Activated gamma-delta T cell treated with anti-CD3 and anti-CD28 coated beads, Interleukin-2, amount 50 U/mL, for 16 hours (primary cell): ENCODE measurements around the gene SLC6A6.
A peak's percentile ranks its signal among the peaks of the same experiment; 100 is the strongest.

Experiments used
- DNase-seq: peaks from one replicate; pipeline ENCODE4 v3.0.0-alpha.2; 2020; ENCODE audit warnings: low read depth

SLC6A6 gene

DNA sequence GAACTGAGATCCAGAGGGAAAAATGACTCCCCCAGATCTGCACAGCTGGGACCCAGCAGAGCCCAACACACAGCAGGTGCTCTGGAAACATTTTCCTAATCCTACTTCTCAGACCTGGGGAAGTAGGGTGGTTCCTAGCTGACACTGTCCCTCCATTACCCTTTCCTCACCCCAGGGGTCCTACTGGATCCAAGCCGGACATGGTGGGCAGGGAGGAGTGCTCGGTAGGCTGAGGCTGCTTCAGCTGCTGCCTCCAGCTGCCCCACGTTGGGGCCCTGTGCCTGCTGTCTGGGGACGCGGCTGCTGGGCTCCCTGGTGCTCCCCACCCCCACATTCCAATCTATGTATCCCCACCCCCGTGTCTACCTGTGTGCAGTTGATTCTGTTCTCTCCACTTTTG is 29.8 kb upstream of the SLC6A6 start:
- no peak for DNase-seq

DNA sequence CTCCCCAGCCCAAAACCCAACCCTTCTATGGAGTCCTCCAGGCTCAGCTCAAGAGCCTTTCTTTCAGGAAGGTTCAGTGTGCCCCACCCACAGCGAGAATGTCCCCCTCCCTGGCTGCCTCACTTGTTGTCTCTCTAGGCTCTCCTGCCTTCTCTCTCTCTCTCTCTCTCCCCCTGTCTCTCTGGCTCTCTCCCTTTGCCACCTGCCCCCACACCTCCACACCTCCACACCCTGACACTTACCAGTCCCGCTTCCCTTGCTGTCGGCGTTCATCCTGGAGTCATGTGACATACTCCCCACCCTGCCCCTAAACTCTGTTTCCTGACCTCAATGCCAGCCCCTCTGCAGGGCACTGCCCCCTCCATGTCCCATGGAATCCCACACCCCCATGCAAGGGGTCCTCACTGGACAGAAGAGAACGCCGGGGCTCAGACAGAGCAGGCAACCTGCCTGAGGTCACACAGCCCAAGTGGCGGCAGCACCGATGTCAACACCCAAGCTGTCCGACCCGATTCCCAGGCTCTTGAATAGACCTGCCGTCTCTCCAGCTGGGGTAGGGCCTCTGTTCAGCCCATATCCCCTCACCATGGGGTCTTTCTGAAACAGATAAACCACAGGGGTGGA is 28.5 kb upstream of the SLC6A6 start:
- no peak for DNase-seq

GRCh38 chr3:14374444-14374883 is 27.9 kb upstream of the SLC6A6 start:
- DNase-seq = no peak

DNA sequence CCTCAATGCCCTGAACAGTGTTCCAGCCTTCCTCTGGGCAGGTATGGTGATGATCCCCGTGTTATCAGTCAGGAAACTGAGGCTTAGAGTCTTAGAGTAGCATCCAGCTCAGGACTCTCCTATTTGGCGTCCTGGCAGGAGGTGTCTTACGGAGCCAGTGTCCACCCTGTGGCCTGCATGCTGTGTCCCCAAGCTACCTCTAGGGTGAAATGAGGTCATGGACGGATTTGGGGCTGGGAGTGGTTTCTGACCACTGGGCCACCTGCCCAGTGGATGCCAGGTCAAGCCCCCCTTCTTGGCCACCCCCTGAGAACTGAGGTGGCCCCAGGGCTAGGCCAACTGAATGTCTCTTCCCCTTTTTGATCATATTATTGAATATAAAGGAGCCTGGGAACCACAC is 27.2 kb upstream of the SLC6A6 start:
- no peak for DNase-seq

GRCh38 chr3:14376348-14377043 is 25.9 kb upstream of the SLC6A6 start:
- no peak for DNase-seq

- no peak for DNase-seq
Observed at GRCh38 chr3:14377044-14377837, 25.2 kb upstream of the SLC6A6 start.

DNA sequence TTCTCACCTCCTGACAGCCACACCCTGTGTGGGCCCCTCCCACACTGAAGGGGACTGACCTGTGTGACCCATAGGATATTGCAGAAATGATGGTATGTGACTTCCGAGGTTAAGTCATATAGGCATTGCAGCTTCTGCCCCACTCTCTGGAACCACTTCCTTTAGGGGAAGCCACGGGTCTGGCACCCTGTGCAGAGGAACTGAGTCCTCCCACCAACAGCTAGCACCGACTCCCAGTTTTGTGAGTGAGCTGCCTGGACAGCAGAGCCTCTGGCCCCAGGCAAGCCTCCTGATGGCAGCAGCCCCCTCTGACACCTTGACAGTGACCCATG is 24.6 kb upstream of the SLC6A6 start:
- peak; percentile 30 for DNase-seq

DNA sequence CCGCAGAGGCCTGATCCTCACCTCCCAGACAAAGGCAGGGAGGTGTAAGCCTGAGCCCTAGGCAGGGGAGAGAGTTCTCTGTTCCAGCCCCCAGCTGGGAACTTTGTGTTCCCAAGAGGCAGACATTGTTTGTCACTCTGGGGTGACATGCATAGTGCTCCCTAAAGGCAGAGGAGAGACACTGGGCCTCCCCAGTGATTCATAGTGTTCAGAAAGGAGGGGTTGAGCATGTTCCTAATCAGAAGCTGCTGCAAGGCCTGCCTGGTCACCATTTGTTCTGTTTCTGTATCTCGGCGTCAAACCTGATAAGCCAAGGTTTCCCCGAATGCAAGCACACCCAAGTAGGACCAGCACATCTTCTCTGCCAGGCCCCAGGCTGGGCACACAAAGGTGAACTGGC is 24.0 kb upstream of the SLC6A6 start:
- DNase-seq = no peak

- no peak for DNase-seq
Observed at GRCh38 chr3:14379843-14380242, 22.6 kb upstream of the SLC6A6 start.

GRCh38 chr3:14386254-14386653 is 16.2 kb upstream of the SLC6A6 start:
- DNase-seq = no peak

DNA sequence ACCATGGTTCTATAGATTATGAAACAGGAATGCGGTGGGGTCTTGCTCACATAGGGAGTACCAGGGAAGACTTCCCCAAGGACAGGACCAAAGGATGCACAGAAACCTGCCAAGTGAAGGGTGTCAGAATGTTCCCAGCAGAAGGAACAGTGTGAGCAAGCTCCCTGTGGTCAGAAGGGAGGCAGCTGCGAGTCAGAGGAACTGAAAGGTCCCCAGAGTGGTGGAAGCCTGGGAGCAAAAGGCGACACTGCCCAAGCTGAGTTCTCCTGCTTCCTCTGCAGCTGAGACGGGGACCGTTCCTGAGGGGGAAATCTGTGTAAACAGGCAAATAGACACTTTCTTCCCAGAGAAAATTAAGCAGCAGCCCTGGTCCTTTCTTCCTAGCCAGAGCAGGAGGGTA is 14.2 kb upstream of the SLC6A6 start:
- no peak for DNase-seq

- DNase-seq = no peak
Observed at GRCh38 chr3:14389166-14389606, 13.2 kb upstream of the SLC6A6 start.

GRCh38 chr3:14389716-14390115 is 12.7 kb upstream of the SLC6A6 start:
- DNase-seq = no peak

DNA sequence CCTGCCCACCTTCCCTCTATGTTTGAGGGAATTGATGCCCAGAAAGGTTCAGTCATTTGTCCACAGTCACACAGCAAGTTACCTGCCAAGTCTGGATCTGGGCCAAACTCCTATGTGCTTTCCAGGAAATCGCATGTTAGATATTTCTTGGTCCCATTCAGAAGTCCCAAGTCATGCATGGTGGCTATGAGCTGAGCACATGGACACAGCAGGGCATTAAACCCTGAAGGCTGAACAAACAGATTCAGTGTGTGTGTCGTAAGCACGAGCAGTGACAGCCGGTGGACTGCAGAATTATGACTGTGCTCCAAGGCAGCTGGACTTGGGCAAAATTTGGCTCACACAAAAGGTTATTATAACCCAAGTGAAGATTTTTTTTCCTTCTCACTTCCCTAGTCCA is 11.4 kb upstream of the SLC6A6 start:
- no peak for DNase-seq

DNA sequence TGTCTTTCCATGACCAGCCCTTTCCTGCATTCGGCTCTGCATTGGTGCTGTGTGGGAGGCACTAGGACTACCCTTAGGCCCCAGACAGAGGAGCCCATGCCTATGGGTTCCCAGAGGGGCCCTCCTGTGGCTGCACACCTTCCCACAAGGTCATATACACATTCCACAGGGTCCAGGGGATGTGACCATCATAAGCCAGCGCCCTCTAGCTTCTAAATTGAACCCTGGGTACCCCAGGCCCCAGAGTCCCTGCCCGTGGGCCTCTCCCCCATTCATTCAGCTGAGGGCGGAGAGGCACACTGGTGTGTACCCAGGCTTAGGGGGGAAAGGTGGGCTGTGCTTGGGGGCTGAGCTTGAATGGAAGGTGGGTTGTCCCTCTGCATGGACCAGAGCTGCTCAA is 10.2 kb upstream of the SLC6A6 start:
- DNase-seq = no peak

DNA sequence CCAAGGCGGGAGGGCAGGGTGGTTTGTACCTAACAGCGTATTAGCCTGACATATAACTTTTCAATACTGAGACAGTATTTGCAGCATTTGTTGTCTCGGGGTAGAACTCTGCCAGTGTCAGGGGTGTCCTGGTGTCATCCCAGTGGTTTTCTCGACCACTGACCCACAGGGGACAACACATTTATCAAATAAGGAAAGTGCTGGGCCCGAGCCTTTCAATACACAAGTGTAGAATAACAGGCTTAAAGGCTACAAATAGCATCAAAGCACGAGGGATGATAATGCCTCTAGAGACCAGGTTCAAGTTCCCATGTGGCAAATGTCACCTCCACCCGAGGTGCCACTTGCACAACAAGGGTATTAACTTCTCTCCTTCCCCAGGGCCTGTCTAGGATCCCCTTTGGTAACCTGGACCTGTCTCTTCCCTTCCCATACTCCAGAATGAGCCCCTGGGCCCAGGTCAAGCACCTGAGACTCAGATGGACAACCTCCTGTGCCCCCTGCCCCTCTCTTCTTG is 9.5 kb upstream of the SLC6A6 start:
- DNase-seq = no peak

GRCh38 chr3:14393440-14394106 is 8.8 kb upstream of the SLC6A6 start:
- no peak for DNase-seq

GRCh38 chr3:14396031-14396692 is 6.2 kb upstream of the SLC6A6 start:
- no peak for DNase-seq

GRCh38 chr3:14397046-14397445 is 5.4 kb upstream of the SLC6A6 start:
- no peak for DNase-seq

GRCh38 chr3:14397531-14397930 is 4.9 kb upstream of the SLC6A6 start:
- DNase-seq = no peak

DNA sequence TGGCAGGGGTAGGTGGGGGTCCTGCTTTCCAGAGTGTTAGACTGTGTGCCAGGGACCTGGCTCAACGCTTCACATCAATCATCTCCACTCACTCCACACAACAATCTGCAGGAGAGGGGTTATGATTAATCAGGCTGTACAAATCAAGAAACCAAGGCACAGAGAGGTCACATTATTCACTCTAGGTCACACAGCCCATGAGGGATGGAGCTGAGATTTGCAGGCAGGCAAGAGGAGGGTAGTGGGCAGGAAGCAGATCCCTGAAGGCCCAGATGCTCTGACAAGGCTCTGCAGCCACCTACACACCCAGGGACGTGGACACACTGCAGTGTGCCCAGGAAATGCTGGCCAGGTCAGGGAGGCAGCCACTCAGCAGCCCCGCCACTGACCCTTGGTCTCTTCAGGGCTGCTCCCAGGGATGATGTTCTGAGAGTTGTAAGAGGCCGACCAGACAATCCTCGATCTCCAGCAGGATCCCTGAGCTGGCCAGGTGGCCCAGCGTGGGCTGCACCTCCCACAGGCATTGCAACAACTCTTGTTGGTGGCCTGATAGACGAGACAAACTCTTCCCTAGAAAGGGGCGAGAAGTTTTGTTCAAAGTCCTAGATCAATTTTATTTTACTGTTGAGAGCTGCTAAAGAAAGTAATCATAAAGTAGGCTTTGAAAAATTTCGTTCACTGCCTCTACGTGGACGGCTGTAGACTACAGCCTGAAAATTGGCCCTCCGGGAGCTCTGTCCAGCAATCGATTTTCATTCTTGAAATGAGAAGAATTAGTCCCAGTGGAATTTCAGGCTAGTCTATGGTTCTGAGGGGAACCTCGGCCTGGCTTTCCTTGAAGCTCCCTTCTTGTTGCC is 4.2 kb upstream of the SLC6A6 start:
- no peak for DNase-seq
